HG03571 (cell line): ENCODE measurements around the gene MTFMT.
"Not testable (repeated sequence)": the region's sequence is repeated elsewhere in the genome, so short reads cannot be mapped to it uniquely, and the experiment has no call there.

Source experiments
- ATAC-seq: cut with Tn5 transposase; IDR thresholded peaks from one replicate; pipeline ENCODE4 v1.9.1; 2021; ENCODE audit not compliant: unreplicated experiment

MTFMT gene

DNA sequence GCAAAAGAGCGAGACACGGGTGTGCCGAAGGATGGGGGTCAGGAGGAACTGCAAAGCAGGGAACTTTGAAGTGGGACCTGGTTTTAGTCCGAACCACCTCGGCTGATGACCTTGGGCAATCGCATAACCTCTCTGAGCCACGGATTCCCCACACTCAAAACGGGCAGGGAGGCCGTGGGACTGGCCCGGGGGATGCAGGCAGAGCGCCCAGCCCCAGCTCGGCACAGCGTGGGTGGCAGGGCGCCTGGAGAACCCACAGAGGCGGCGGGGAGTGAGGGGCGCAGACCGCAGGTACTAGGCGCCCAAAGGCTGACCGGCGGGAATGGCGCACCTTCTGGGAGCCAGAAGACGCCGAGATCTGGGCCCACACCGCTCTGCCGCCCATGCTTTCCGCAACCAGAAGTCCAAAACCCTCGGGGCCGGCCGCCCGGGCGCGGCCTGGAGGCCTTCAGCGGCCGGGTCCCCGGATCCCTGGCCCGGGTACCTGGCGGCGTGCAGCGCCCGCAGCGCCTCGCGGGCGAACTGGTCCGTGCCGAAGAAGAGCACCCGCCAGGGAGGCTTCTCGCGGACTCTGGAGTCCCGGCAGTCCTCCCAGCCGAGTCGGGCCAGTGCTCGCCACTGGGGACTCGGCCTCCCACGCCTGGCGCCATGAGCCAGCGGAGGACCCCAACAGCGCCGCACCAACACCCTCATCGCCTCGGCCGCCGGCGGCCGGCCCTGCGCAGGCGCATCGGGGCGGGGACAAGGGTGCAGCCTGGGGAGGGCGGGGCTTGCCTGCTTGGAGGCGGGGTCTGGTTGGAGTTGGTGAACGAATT, at the start of gene MTFMT:
Gene MTFMT, minus strand, starts transcription at position 719 of the 815 bp plus-strand sequence. Its CDS starts 26 bp downstream, at position 693.
- ATAC-seq, result peak; percentile 74

DNA sequence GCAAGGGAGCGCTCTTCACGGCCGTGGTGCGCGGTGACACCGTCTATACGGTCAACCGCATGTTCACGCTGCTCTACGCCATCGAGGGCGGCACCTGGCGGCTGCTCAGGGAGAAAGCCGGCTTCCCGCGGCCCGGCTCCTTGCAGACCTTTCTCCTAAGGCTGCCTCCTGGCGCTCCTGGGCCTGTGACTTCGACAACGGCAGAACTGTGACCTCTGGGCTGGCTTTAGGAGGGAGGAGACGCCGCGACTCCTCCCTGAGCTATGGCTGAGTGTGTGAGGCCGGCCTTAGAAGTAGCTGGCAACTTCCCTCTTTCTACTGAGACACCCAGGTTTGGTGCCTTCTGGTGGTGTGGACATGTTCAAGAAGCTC, 48.5 kb upstream of the MTFMT start:
- ATAC-seq, result no peak

DNA sequence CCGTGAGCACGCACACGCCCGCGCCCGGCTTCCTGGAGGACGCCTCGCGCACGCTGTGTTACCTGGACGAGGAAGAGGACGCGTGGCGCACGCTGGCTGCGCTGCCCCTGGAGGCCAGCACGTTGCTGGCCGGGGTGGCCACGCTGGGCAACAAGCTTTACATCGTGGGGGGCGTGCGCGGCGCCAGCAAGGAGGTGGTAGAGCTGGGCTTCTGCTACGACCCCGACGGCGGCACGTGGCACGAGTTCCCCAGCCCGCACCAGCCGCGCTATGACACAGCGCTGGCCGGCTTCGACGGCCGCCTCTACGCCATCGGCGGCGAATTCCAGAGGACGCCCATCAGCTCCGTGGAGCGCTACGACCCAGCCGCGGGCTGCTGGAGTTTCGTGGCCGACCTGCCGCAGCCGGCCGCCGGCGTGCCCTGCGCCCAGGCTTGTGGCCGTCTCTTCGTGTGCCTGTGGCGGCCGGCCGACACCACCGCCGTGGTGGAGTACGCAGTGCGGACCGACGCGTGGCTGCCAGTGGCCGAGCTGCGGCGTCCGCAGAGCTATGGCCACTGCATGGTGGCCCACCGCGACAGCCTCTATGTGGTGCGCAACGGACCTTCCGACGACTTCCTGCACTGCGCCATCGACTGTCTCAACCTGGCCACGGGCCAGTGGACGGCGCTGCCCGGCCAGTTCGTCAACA, 48.0 kb upstream of the MTFMT start:
- no peak for ATAC-seq

DNA sequence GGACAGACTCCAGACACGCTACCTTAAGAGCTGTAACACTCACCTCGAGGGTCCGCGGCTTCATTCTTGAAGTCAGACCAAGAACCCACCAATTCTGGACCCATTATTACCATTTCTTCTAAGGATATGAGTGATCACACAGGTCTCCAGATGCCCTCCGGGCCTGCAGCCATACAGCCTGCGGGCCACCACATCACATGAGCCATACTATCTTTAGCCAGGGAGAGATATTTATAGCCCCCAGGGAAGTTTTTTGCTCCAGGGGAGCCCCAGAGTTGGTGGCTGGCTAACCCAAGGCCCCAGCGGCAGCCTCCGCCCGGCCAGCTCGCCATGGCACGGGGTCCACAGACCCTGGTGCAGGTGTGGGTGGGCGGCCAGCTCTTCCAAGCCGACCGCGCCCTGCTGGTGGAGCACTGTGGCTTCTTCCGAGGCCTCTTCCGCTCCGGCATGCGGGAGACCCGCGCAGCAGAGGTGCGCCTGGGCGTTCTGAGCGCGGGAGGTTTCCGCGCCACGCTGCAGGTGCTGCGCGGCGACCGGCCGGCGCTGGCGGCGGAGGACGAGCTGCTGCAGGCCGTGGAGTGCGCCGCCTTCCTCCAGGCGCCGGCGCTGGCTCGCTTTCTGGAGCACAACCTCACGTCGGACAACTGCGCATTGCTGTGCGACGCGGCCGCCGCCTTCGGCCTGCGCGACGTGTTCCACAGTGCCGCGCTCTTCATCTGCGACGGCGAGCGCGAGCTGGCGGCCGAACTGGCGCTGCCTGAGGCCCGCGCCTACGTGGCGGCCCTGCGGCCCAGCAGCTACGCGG, 47.2 kb upstream of the MTFMT start, which contains the start of gene KBTBD13:
Gene KBTBD13, plus strand, starts transcription at position 261 of the 805 bp plus-strand sequence. Its CDS starts 70 bp downstream, at position 331.
- ATAC-seq, result no peak

DNA sequence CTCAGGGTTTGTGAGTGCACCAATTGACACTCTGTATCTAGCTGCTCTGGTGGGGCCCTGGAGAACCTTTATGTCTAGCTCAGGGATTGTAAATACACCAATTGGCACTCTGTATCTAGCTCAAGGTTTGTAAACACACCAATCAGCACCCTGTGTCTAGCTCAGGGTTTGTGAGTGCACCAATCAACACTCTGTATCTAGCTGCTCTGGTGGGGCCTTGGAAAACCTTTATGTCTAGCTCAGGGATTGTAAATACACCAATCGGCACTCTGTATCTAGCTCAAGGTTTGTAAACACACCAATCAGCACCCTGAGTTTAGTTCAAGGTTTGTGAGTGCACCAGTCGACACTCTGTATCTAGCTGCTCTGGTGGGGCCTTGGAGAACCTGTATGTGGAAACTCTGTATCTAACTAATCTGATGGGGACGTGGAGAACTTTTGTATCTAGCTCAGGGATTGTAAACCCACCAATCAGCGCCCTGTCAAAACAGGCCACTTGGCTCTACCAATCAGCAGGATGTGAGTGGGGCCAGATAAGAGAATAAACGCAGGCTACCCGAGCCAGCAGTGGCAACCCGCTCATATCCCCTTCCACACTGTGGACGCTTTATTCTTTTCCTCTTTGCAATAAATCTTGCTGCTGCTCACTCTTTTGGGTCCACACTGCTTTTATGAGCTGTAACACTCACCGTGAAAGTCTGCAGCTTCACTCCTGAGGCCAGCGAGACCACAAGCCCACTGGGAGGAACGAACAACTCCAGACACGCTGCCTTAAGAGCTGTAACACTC, 46.4 kb upstream of the MTFMT start:
- ATAC-seq, result not testable (repeated sequence)

DNA sequence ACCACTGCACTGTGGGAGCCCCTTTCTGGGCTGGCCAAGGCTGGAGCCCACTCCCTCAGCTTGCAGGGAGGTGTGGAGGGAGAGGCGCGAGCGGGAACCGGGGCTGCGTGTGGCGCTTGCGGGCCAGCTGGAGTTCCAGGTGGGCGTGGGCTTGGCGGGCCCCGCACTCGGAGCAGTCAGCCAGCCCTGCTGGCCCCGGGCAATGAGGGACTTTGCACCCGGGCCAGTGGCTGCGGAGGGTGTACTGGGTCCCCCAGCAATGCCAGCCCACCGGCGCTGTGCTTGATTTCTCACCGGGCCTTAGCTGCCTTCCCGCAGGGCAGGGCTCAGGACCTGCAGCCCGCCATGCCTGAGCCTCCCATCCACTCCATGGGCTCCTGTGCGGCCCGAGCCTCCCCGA, 45.5 kb upstream of the MTFMT start:
- not testable (repeated sequence) for ATAC-seq

DNA sequence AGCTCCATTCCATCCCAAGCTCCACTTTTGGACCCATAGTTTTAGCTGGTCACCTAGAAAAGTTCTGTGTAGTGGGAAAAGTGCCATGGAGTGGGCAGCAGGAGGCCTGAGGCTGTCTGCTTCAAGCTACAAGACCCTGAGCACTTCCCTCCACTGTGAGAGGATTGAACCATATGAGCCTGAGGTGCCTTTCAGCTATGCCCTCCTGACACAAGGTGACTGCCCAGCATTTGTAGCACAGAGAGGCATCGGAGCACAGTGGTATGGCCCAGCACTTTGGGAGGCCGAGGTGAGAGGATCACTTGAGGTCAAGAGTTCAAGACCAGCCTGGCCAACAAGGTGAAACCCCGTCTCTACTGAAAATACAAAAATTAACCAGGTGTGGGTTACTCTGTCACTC, 43.2 kb upstream of the MTFMT start:
- no peak for ATAC-seq

DNA sequence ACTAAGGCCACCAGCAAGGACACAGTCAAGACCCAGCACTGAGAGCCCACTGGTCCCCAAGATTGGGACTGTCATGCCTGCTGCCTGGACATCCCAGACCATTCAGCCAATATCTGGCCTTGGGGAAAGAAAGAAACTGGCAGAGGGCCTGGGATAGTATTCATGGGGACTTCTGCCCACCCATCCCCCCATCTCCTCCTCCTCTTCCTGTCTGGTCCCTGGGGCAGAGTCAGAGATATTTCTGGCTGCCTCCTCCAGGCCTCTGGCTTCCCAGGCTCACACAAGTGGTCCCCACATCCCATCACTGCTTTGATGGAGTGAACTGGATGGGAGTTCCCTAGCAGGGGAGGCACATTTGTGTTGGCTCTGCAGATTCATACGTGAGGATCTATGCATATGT, 42.6 kb upstream of the MTFMT start:
- no peak for ATAC-seq

DNA sequence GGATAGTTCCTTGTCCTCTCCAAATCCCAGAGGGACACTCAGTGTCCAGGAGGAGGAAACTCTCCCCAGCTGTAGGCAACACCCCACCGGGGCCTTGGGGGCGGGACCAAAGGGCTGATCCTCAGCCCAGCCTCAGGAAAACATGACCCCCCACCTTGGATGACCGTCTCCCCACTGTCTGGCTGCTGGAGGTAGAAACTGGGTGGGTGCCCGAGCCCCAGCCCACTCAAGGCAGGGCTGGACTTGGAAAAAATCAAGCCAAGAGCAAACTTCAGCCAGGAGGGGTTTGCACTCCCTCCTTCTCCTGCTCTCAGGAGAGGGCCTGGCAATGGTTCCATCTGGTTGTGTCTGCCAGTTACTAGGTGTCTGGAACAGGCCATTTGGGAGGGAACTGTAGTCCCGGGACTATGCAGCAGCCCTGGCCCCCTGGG, 42.0 kb upstream of the MTFMT start:
- ATAC-seq, result no peak

DNA sequence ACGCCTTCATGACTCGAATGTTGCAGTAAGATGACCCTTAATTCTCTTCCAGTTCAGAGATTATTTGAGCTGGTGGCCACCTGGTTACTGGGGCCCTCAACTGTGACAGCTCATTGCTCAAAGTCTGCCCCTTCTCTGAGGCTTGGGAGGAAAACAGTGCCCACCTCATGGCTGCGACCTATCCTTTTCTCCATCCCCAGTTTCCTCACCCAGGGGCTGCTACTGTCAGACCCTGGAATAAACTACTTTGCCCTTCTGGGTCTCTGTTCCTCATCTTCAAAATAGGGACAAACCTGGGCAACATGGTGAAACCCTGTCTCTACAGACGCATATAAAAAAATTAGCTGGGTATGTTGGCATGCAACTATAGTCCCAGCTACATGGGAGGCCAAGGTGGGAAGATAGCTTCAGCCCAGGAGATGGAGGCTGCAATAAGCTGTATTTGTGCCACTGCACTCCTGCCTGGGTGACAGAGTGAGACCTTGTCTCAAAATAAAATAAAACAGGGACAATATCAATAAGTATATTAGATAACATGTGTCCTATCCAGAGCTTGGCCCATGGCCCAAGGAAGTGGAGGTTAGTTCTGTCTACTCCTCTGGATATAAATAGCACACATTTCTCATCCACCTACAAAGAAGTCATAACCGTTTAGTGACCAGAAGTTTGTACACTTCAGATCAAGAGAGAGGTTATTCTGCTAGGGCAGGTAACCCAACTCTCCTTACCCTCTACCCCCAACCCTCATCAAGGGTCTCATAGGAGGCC, 40.5 kb upstream of the MTFMT start:
- no peak for ATAC-seq

DNA sequence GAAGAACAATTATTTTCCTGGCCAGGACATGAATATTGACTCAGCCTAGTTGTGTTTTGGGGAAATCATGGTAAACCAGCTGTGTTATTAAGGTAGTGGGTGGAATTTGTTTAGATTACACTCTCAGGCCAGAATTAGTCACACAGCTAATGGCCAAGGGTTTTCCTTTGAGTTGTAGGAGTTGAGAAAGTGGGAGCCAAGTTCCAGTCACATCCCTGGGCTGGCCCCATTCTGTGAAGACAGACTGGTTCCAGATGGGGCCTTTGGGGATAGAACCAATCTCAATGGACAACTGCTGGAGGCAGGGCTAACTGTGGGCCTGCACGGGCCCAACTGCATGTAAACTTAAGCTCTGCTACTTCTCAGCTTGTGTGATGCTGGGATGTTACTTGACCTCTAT, 39.7 kb upstream of the MTFMT start:
- no peak for ATAC-seq

DNA sequence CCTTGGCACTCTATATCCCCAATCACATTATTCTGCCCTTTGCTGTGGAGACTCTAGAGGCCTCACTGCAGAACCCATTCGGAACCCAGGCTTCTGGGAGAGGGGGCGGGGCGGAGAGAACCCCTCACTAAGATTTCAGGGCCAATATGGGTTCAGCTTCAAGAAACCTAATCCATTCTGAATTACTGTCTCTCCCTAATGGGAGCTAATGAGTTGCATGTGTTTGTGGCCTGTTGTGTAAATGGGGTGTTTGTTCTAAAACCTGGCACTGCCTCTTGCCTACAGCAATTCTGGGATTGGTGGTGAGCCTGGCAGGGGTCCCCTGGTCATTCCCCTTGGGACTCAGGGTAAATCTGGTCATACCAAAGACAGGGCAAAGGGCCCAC, 39.0 kb upstream of the MTFMT start:
- ATAC-seq, result no peak

DNA sequence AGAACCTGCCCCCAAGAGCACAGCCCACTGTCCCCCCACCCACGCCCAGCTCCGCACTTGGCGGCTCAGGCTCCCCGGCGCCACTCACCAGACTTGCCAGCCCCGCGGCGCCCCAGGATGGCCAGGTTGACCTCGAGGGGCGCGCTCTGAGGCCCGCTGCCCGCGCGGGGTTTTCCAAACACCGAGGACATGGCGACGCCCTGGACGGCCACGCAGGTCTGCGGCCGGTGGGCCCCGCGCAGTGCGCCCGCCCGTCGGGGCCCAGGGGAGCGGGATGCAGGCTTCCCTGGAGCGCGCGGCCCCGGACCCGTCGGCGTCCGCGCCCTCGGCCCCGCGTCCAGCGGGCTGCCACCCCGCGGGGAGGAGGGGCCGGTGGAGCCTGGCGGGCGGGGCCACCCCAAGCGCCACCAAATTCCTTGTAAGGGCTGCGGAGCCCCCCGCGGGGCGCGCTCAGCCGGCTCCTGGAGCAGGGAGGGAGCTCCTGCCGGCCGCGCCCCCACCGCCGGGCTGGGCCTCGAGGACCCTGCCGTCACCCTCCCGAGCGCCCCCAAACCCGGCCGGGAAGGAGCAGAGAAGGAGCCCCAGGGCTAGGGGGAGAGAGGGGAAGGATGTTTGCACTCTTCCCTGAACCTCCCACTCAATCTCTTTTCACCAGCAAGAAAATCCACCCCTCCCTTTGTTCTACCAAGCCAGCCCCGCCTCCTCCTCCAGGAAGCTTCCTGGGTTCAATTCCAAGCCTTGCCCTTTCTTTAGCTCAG, 38.4 kb upstream of the MTFMT start, which contains the start of gene RASL12:
Gene RASL12, minus strand, starts transcription at position 347 of the 758 bp plus-strand sequence. Its CDS starts 156 bp downstream, at position 191.
- no peak for ATAC-seq

DNA sequence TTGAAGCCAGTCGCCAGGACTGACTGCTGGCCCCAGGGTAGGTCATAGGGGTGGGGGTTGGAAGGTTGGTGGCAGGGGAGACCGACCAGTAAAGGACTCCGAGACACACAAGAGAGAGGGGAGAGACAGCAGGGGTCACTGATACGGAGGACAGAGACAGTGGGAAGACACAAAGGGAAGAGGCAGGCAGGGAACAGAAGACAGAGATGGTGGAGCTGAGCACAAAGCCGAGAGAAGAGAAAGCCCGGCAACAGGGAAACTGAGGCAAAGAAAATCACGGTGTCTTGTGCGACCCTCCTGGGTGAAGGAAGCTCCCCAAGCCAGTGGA, 37.8 kb upstream of the MTFMT start:
- ATAC-seq, result no peak

DNA sequence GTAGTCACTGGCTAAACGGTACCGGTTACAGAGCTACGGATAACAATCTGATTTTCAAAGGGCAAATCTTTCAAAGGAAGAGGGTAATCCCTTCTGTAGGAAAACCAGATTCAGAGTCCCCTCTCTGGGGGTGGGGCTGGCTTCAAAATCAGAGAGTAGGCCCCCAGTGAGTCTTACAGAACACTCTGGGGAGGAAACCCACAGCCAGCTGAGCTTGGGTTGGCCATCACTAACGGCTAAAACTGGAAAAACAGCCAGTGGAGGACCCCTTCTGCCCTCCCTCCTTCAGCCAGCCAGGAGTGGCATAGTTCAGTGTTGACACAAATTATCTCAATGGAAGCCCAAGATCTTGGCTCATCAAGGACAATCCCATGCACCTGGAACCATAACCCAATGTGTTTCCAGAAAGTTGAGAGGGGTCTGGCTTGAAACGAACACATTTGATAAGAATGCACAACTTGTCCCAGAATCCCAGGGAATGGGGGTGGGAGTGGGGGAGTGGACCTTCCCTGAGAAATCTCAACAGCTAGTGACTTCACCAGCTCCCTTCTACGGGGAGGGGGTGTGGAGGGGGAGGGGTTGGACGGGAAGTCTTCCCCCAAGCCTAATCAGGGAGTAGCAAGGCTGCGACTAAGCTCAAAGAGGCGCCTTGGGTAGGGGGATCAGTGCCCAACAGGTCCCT, 37.3 kb upstream of the MTFMT start:
- ATAC-seq, result no peak

DNA sequence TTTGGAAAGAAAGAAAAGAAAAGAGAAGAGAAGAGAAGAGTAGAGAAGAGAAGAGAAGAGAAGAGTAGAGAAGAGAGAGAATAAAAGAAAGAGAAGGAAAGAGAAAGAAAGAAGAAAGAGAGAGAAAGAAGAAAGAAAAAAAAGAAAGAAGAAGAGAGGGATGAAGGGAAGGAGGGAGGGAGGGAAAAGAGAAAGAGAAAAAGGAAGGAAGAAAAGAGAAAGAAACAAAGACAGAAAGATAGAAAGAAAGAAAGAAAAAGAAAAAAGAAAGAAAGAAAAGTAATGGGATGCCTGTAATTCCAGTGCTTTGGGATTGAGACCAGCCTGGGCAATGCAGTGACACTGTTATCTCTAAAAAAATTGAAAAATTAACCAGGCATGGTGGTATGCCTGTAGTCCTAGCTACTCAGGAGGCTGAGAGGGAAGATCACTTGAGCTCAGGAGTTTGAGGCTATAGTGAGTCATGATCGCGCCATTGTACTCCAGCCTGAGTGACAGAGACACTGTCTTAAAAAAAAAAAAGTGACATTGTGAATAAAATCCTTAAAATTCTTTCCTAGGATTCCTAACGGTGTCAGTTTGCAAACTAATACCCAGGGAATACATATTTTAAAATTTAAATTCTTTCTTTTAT, 36.7 kb upstream of the MTFMT start:
- no peak for ATAC-seq

DNA sequence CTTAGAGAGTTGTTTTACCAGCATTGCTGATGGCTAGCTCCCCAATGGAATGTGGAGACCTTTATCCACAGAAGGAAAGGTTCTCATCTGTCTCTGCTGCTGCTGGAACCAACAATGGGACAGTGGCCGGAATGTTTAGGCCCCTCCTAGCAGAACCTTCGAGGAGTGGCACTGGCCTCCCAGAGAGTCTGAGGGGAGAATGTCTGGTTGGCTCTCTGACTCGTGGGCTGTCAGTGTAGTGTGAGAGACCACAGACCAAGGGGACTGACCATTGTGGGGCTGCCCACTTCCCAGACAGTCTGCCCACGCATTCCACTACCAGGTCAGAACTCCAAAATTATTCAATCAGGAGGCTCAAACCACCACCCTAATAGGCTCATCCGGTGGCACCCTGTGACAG, 33.3 kb upstream of the MTFMT start:
- ATAC-seq, result no peak

DNA sequence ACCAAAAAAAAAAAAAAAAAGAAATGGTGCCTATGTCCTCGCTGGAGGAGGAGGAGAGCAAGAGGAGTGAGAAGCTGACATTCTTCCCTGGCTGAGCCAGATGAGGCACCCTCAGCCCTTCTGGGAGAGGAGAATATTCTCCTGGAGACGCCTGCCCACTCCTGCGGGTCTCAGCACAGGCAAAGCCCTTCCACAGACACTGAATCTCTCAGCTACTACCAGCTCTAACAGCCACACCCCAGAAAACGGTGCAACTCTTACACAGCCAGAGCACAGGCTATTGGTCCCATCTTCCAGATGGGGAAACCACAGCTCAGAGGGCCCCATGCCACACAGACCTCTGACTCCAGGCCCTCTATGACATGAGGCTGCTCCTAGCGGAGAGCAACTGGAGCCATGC, 32.6 kb upstream of the MTFMT start:
- no peak for ATAC-seq
